ENCODE data around the gene NKIRAS2.

Gene NKIRAS2

GRCh38 chr17:42058063-42058462 is 38.2 kb downstream of the NKIRAS2 start:
- no peak for DNase-seq

DNA sequence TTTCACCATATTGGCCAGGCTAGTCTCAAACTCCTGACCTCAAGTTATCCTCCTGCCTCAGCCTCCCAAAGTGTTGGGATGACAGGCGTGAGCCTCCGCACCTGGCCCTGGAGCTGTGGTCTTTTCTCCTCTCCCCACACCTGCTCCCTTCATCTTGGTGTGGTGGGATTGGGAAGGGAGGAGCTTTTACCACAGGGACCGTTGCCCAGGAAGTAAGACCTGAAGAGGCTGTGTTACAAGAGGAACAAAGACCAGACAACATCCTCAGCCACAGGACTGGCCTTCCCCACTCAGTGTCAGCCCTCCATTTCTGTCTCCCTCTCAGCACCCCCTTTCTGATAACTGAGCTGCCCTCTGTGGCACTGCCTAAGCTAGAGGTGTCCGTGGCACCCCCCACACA is 39.9 kb downstream of the NKIRAS2 start:
- DNase-seq = no peak

DNA sequence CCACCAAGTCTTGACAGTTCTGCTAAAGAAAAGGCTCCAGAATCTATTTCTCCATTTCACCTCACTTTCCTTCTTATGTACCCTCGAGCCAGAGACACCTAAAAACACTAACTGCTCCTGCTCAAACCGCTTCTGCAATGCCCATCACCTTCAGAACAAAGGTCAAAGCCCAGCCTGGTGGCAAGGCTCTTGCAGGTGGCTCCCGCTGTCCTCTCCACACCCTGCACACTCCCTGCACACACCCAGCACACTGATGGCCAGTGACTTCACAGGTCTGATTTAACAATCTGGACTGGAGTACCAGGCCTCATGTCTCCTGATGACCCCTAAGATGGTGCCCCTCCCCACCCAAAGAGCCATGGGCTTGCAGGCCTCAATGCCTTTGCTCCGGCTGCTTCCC is 40.3 kb downstream of the NKIRAS2 start:
- no peak for DNase-seq

- no peak for DNase-seq
Observed at GRCh38 chr17:42061646-42062487, 42.0 kb downstream of the NKIRAS2 start.

- DNase-seq = no peak
Observed at GRCh38 chr17:42062681-42063080, 42.8 kb downstream of the NKIRAS2 start.

- DNase-seq = no peak
Observed at GRCh38 chr17:42065201-42065600, 45.3 kb downstream of the NKIRAS2 start.

DNA sequence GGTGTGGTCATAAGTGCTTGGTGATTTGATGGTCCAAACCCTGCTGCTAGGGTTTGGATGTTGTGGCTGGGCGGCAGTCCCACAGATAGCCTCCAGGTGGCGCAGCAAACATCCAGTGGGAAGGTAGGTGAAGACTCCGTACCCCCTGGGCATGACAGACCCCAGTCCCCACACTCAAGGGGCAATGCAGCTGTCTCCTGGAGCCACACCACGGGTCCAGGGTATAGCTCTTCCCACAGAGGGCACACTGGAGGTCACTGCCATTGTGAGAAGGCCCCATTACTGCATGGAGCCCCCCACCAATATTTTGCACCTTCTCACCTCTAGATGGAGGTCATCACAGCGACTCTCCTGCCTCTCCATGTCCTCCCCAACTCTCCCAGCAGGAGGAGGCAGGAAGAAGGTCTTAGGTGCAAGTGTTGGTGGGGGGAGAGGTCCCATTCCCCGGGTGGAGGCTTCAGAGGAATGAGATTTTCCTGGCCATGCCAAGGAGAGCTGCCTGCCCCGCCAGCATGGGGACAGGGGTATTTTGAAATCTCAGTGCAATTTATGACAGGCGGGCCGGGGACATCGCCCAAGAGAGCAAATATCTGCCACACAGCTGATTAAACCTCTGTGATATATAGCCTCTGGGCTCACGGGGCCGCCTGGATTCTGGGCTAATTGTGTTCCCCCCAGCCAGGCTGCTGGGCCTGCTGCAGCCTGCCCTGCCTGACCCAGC is 47.6 kb downstream of the NKIRAS2 start:
- DNase-seq = no peak

DNA sequence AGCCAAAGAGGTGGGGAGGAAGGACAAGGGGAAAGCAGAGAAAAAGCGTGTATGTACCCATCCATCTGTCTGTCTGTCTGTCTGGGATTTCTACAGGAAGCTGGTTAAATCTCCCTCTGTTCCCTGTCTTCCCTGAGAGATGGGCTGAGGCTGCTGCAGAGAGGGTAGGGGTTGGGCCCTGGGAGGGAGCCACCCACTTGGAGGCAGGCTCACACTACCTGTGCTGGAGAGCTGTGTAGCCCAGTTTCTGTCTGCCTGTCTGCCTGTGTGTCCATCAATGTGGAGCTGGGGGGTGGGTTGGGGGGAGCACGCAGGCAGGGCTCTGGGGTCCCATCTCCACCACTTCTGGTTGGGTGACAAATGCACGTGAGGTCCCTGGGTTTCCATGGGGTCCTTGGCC is 49.1 kb downstream of the NKIRAS2 start:
- no peak for DNase-seq

GRCh38 chr17:42071810-42072209 is 51.9 kb downstream of the NKIRAS2 start:
- no peak for DNase-seq

DNA sequence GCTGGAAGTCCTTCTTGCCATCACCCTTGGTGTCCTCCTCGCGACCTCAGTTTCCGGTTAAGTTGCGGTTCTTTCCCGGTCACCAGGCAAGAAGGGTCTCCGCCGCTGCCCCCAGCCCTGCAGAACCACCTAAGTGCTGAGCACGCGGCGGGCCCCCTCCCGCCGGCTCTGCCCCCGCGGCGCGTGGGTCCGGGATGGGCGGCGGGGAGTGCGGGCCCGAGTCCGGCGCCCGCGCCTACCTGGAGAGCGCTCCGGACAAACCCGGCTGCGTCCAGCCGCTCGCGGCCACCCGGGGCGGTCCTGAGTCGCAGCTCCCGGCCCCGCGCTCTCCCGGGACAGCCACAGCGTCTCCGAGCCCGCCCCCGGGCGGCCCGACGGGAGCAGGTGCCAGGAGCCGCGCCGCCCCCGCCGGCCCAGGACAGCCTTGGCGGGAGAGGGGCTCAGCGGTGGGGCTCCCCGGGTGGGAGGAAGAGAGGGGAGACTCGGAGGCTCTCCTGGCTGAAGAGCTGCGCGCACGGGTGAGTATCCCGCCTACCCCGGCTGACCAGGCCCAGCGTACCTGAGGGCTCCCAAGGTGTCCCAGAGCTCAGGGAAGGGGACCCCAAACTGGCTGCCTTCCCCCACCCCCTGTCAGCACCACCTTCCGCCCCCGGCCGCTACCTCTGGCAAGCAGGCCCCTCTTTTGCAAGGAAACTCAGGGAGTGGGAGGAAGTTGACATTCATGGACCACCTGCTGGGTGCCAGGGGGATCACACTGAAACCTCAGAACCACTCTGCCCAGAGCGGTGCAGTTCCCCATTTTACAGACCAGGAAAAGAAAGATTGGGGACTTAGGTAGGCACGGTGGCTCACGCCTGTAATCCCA is 52.7 kb downstream of the NKIRAS2 start:
- DNase-seq = no peak

All from GOT3 (cell line).